HG03159 (cell line): ENCODE data around the gene TEX101.
"Not testable (repeated sequence)": the region's sequence is repeated elsewhere in the genome, so short reads cannot be mapped to it uniquely, and the experiment has no call there.

Source experiments
- ATAC-seq: cut with Tn5 transposase; IDR thresholded peaks from one replicate; pipeline ENCODE4 v1.9.1; 2021; ENCODE audit warnings: mild to moderate bottlenecking, moderate library complexity; ENCODE audit not compliant: unreplicated experiment

TEX101 gene

DNA sequence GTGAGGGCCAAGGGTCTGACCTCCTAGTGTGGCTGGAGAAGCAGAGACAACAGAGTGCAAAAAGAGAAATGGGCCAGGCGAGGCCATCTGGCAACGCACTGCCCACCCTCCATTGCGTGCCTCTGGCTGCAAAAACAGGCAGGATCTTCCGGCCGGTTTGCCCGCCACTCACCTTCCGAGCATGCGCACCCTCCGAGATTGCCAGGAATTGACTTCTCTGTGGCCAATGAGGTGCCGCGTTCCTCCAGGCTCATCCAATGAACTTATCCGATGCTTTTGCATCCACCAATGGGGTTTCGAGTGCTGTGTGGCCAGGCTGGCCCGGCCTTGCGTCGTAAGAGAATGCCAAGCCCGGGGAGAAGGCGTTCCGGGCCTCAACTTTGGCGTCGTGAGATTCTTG lies at the start of gene TEX101:
Gene TEX101 (plus strand): TSS at position 337 of the 400 bp plus-strand sequence. CDS start 1,030 bp downstream, outside the sequence.
- ATAC-seq, result no peak

- ATAC-seq, result not testable (repeated sequence)
These were observed 49.0 kb upstream of the TEX101 start for GRCh38 chr19:43365677-43366076.

- no peak for ATAC-seq
These were observed 46.9 kb upstream of the TEX101 start for GRCh38 chr19:43367822-43368221.

DNA sequence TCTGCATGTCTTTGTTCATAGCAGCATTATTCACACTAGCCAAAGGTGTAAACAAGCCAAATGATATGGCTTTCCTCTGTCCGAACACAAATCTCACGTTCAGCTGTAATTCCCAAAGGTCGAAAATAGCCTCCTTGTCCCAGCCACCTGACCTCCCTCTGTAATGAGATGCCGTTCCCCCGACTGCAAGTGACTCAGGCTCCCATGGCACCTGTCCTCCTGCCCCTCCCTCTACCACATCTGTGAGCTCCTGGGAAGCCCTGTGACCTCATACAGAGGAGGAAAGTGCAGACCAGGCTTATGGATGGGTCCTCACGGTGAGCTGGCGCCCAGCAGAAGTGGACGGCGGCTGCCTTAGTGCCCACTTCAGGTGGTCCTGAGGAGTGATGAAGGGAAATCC lies 45.8 kb upstream of the TEX101 start:
- ATAC-seq, result not testable (repeated sequence)

- ATAC-seq, result no peak
These were observed 42.8 kb upstream of the TEX101 start for GRCh38 chr19:43371909-43372308.

- no peak for ATAC-seq
These were observed 42.2 kb upstream of the TEX101 start for GRCh38 chr19:43372462-43372861.

DNA sequence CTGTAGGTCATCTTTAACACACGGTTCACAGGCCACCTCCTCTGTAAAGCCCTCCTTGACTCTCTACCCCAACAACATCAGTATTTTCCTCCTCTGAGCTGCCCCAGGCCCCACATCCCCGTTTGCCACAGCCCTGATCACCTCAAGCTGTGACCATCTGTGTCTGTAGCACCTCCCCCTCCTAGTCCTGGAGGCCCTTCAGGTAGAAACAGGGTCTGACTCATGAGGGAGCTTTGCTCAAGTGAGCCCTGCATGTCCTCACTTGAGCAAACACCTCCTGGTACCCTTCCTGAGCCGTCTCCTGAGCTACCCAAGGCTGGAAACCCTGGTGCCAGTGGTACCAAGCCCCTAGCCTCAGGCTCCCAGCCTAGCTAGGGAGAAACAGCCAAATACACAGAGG lies 37.1 kb upstream of the TEX101 start:
- ATAC-seq, result not testable (repeated sequence)

DNA sequence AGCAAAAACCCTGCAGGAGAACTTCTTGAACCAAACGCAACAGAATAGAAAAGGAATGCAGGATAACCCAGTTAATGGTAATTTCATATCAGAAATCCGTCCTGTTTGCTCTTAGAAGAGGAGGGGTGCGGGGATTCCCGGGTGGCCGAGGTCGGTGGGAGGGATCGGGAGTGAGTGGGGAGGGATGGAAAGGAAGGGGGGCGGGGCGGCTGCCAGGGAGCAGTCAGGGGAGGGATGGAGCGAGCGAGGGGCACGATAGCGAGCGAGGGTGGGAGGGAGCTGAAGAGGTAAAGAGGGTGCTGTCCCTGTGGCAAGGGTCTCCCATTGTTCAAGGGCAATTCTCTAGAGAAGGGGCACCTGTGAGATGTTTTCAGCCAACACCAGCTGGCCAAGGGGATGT lies 34.7 kb upstream of the TEX101 start:
- ATAC-seq, result no peak

- no peak for ATAC-seq
These were observed 33.8 kb upstream of the TEX101 start for GRCh38 chr19:43380771-43381386.

DNA sequence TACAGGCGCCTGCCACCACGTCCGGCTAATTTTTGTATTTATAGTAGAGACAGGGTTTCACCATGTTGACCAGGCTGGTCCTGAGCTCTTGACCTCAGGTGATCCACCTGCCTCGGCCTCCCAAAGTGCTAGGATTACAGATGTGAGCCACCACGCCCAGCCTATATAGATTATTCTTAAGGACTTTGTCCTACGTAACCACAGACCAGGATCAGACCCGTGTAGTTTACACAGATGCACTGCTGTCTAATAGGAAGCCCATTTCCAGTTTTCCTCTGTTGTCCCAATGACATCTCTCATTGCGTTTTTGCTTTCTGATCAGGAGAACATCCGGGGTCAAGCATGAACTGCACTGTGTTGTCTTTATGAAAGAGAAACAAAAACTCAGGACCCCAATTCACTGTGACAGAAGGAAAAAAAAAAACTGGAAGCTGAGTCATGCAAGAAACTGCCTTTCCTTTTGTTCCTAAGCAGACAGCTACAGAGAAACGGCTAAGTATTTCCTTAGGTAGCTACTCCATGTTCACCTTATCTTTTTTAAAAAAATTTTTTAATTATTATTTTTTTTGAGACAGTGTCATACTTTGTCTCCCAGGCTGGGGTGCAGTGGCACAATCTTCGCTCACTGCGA lies 32.0 kb upstream of the TEX101 start:
- not testable (repeated sequence) for ATAC-seq

DNA sequence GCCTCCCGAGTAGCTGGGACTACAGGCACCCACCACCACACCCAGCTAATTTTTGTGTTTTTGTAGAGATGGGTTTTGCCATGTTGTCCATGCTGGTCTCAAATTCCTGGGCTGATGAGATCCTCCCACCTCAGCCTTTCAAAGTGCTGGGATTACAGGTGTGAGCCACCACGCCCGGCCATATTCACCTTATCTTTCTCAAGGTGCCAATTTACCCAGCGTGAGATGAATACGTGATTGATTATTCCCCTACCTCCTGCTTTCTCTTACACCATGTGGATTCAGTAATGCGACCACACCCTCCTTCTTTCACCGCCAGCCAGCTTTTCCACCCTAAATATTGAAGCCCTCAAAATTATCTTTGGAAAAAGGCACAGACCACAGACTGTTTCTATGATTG lies 31.4 kb upstream of the TEX101 start:
- ATAC-seq, result not testable (repeated sequence)

DNA sequence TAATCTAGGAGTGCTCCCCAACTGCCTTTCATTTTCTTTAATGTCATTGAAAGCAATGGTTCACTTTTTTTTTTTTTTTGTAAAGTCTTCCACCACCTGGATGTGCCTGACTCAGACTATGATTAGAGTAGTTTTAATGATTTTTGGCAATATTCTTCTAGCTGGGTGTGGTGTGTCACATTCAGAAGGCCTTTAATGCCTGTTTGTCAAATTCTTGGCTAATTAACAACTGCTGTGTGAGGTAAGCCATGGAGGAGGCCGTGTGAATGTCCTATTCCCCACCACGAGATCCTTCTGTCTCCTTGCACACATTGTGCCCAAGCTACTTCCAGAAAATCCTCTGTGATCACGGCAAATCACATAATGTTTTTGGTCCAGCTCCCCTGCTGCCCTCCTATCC lies 30.9 kb upstream of the TEX101 start:
- not testable (repeated sequence) for ATAC-seq

GRCh38 chr19:43390903-43391551 lies 23.7 kb upstream of the TEX101 start:
- not testable (repeated sequence) for ATAC-seq

DNA sequence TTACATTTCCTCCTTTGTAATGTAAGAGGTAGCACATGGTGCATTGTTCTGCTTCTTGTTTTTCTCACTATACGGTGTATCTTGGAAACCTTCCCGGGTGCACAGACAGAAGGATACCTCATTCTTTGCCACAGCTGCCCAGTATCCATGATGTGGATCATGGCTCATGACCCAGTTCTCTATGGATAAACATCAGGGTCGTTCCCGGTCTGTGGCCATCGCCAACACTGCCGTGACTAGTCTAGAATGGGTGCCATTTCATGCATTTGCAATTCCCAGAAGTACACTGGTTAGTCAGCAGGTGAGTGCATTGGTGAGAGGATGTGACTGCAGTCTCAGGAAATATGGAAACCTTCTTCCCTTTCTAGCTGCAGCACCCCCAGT lies 23.1 kb upstream of the TEX101 start:
- ATAC-seq, result not testable (repeated sequence)

DNA sequence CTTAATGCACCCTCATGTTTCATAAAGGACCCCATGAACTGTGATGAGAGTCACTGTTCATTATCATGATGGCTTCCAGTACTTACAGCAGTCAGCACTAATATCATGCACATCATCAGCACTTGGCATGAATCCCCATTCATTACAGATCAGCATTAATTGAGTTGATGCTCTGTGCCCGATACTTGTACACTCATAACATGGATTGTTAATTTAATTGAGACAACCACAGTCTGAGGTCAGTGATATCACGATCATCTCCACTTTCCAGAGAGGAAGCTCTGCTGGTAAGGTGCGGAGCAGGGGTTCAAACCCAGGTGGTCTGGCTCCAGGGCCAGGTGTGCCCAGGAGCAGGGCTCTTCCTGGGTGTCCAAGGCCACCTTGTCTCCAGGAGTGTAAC lies 21.2 kb upstream of the TEX101 start:
- not testable (repeated sequence) for ATAC-seq

DNA sequence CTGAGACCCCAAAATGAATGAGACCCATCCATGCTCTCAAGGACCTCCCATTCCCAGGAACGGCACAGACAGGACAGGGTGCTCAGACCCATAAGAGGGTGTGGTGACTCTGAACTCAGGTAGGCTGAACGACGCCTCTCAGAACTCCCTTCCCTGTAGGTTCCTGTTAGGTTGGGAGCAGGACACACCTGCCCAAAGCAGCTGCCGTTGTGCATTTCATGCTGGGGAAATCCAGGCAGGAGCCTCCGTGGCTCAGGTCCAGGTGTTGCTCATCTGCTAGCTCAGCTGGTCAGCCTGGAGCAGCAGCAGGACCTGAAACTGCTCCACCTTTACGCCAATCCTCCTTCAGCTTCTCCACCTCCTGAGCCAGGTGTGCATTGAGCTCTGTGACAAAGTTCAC lies 19.1 kb upstream of the TEX101 start:
- no peak for ATAC-seq

DNA sequence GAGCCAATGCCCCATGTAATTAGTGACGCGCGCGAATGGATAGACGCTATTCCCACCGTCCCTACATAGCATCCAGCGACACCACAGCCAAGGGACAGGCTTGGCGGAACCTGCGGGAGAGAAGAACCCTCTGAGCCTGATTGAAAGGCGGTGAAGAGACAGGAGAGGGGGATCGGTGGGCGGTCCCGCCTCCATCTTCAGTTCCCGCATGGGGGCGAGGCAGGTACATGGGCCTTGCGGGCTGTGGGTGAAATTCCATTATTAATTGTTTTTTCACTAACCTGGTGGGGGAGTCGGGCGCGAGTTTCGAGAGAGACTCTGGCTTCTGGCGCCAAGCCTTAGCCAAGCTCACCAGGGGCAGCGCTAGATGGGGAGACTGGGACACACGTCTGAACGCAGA lies 8.4 kb upstream of the TEX101 start:
- ATAC-seq, result no peak

- no peak for ATAC-seq
These were observed 7.2 kb upstream of the TEX101 start for GRCh38 chr19:43407416-43408005.

DNA sequence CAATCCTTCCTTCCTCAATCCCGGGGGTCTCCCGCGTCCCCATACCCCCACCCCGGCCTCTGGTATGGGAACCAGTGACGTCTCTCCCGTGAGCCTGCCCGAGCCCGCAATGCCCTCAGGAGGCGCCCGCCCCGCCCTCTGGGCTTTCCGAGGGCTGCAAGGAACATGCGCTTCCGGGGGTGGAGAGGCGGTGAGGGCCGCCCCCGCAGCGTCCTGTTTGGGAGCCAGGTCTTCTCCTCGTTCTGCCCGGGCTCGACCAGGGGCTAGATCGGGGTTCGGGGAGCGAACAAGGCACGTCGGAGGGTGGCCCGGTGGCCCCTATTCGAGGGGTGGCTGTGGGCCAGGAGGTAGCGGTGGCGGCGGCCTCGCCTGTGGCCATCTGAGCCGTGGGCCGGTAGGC lies 6.6 kb upstream of the TEX101 start:
- ATAC-seq, result no peak

- no peak for ATAC-seq
These were observed 5.3 kb upstream of the TEX101 start for GRCh38 chr19:43409415-43409814.

DNA sequence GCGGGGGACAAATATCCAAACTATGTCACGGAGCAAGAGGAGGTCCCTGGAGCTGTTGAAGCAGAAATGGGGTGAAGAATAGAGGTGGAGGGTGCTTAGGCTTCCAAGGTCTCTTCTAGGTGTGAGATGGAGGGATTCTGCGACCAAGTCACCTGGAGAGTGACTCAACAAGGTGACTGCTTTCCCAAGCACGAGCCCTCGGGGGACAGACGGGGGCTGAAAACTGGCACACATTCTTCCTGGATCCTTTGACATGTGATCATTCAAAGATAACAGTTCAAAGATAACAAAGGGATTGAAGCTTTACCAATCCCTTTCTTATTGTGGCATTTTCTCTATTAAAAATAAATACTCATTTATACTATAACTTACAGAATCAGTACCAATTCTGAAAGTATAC lies 2.2 kb upstream of the TEX101 start:
- no peak for ATAC-seq
